Measurements from ENCODE around the gene AURKAIP1. TPM values are rescaled to one million over a fixed set of nuclear protein-coding genes. Genes with fewer than 3 reads are reported as not detected.
A peak's percentile ranks its signal among the peaks of the same experiment; 100 is the strongest.
"Not testable (repeated sequence)": the region's sequence is repeated elsewhere in the genome, so short reads cannot be mapped to it uniquely, and the experiment has no call there.

Gene AURKAIP1
- total RNA-seq, 1 experiment from 2014 or later: 178 TPM

GRCh38 chr1:1407636-1408318, 32.8 kb upstream of the AURKAIP1 start:
- in situ Hi-C loops (cut with HindIII; ENCODE audit: low pct_unique_long_range_greater_than_20kb, low sequenced_read_pairs): no loop called here
- peak; percentile 63 for DNase-seq (ENCODE audit: low read depth)

- DNase-seq (ENCODE audit: low read depth): peak; percentile 76
- in situ Hi-C loops (cut with HindIII; ENCODE audit: low pct_unique_long_range_greater_than_20kb, low sequenced_read_pairs): no loop called here
Measured at GRCh38 chr1:1406821-1407635, 32.0 kb upstream of the AURKAIP1 start, which contains the start of gene MRPL20. Gene MRPL20, minus strand, starts transcription at chr1:1407293. Its CDS starts 76 bp downstream, at chr1:1407217.

- in situ Hi-C loops (cut with HindIII; ENCODE audit: low pct_unique_long_range_greater_than_20kb, low sequenced_read_pairs): no loop called here
- no peak for DNase-seq (ENCODE audit: low read depth)
Measured at GRCh38 chr1:1406101-1406820, 31.3 kb upstream of the AURKAIP1 start.

- in situ Hi-C loops (cut with HindIII; ENCODE audit: low pct_unique_long_range_greater_than_20kb, low sequenced_read_pairs): no loop called here
- DNase-seq (ENCODE audit: low read depth): no peak
Measured at GRCh38 chr1:1403653-1404052, 28.6 kb upstream of the AURKAIP1 start.

GRCh38 chr1:1402901-1403392, 27.9 kb upstream of the AURKAIP1 start:
- in situ Hi-C loops (cut with HindIII; ENCODE audit: low pct_unique_long_range_greater_than_20kb, low sequenced_read_pairs); DNase-seq (ENCODE audit: low read depth): not testable (repeated sequence)

GRCh38 chr1:1402072-1402900, 27.3 kb upstream of the AURKAIP1 start:
- peak; percentile 44 for DNase-seq (ENCODE audit: low read depth)

GRCh38 chr1:1401457-1402010, 26.5 kb upstream of the AURKAIP1 start:
- DNase-seq (ENCODE audit: low read depth): no peak
- in situ Hi-C loops (cut with HindIII; ENCODE audit: low pct_unique_long_range_greater_than_20kb, low sequenced_read_pairs): no loop called here

More at GRCh38 chr1:1402072-1402900, 27.3 kb upstream of the AURKAIP1 start:
- in situ Hi-C loops (cut with HindIII; ENCODE audit: low pct_unique_long_range_greater_than_20kb, low sequenced_read_pairs): no loop called here

GRCh38 chr1:1400576-1401456, 25.8 kb upstream of the AURKAIP1 start:
- DNase-seq (ENCODE audit: low read depth): no peak
- in situ Hi-C loops (cut with HindIII; ENCODE audit: low pct_unique_long_range_greater_than_20kb, low sequenced_read_pairs): no loop called here

- DNase-seq (ENCODE audit: low read depth): peak; percentile 19
- in situ Hi-C loops (cut with HindIII; ENCODE audit: low pct_unique_long_range_greater_than_20kb, low sequenced_read_pairs): no loop called here
Measured at GRCh38 chr1:1399872-1400575, 25.0 kb upstream of the AURKAIP1 start.

- in situ Hi-C loops (cut with HindIII; ENCODE audit: low pct_unique_long_range_greater_than_20kb, low sequenced_read_pairs): no loop called here
Measured at GRCh38 chr1:1399187-1399871, 24.3 kb upstream of the AURKAIP1 start, which contains the start of gene CCNL2. Gene CCNL2, minus strand, starts transcription at chr1:1399335. Its CDS starts 29 bp downstream, at chr1:1399306.

GRCh38 chr1:1398677-1399186, 23.7 kb upstream of the AURKAIP1 start:
- in situ Hi-C loops (cut with HindIII; ENCODE audit: low pct_unique_long_range_greater_than_20kb, low sequenced_read_pairs): no loop called here
- no peak for DNase-seq (ENCODE audit: low read depth)

More at GRCh38 chr1:1399187-1399871, 24.3 kb upstream of the AURKAIP1 start, which contains the start of gene CCNL2:
- peak; percentile 96 for DNase-seq (ENCODE audit: low read depth)

- no peak for DNase-seq (ENCODE audit: low read depth)
- in situ Hi-C loops (cut with HindIII; ENCODE audit: low pct_unique_long_range_greater_than_20kb, low sequenced_read_pairs): no loop called here
Measured at GRCh38 chr1:1397839-1398523, 23.0 kb upstream of the AURKAIP1 start.

GRCh38 chr1:1395166-1395565, 20.2 kb upstream of the AURKAIP1 start:
- DNase-seq (ENCODE audit: low read depth): no peak
- in situ Hi-C loops (cut with HindIII; ENCODE audit: low pct_unique_long_range_greater_than_20kb, low sequenced_read_pairs): no loop called here

- in situ Hi-C loops (cut with HindIII; ENCODE audit: low pct_unique_long_range_greater_than_20kb, low sequenced_read_pairs): no loop called here
- DNase-seq (ENCODE audit: low read depth): no peak
Measured at GRCh38 chr1:1394116-1394515, 19.1 kb upstream of the AURKAIP1 start.

GRCh38 chr1:1393428-1393827, 18.4 kb upstream of the AURKAIP1 start:
- no peak for DNase-seq (ENCODE audit: low read depth)
- in situ Hi-C loops (cut with HindIII; ENCODE audit: low pct_unique_long_range_greater_than_20kb, low sequenced_read_pairs): no loop called here
